Measurements from ENCODE around the gene CCL13.

The CCL13 gene

GRCh38 chr17:34384822-34385605, 28.7 kb downstream of the CCL13 start:
- DNase-seq (ENCODE audit: low spot score): no peak

- DNase-seq (ENCODE audit: low spot score): no peak
These were observed 30.0 kb downstream of the CCL13 start for GRCh38 chr17:34386343-34386696.

GRCh38 chr17:34386697-34387550, 30.6 kb downstream of the CCL13 start:
- DNase-seq (ENCODE audit: low spot score): no peak

- DNase-seq (ENCODE audit: low spot score): no peak
These were observed 31.3 kb downstream of the CCL13 start for GRCh38 chr17:34387566-34387965.

- no peak for DNase-seq (ENCODE audit: low spot score)
These were observed 33.0 kb downstream of the CCL13 start for GRCh38 chr17:34389126-34389750.

GRCh38 chr17:34390649-34391048, 34.4 kb downstream of the CCL13 start:
- no peak for DNase-seq (ENCODE audit: low spot score)

- DNase-seq (ENCODE audit: low spot score): no peak
These were observed 35.0 kb downstream of the CCL13 start for GRCh38 chr17:34391241-34391640.

- DNase-seq (ENCODE audit: low spot score): no peak
These were observed 37.1 kb downstream of the CCL13 start for GRCh38 chr17:34393401-34393800.

GRCh38 chr17:34397265-34397664, 41.0 kb downstream of the CCL13 start:
- DNase-seq (ENCODE audit: low spot score): no peak

GRCh38 chr17:34398990-34399389, 42.7 kb downstream of the CCL13 start:
- DNase-seq (ENCODE audit: low spot score): no peak

GRCh38 chr17:34399725-34400124, 43.4 kb downstream of the CCL13 start:
- no peak for DNase-seq (ENCODE audit: low spot score)

- no peak for DNase-seq (ENCODE audit: low spot score)
These were observed 44.1 kb downstream of the CCL13 start for GRCh38 chr17:34400301-34400931.

- no peak for DNase-seq (ENCODE audit: low spot score)
These were observed 44.9 kb downstream of the CCL13 start for GRCh38 chr17:34401165-34401564.

- DNase-seq (ENCODE audit: low spot score): no peak
These were observed 46.7 kb downstream of the CCL13 start for GRCh38 chr17:34403006-34403405.

GRCh38 chr17:34406226-34406625, 49.9 kb downstream of the CCL13 start:
- DNase-seq (ENCODE audit: low spot score): no peak

All from NAMALWA (cell line).